Gastroesophageal sphincter (tissue), 4 donors: ENCODE results near the gene MVK. TPM values are rescaled to one million over a fixed set of nuclear protein-coding genes. Genes with fewer than 3 reads are reported as not detected.

Experiments
- ATAC-seq: fragments of 150-250 bp; one replicate; pipeline ENCODE4 v1.9.1; 2016; ENCODE audit warnings: mild to moderate bottlenecking, moderate library complexity
- H3K27ac ChIP-seq, 4 donors: fragments of 200-600 bp; sonication (generic) in 3 of 4; 1 replicate in 3 of 4; 2 replicates in 1 of 4; pipeline ENCODE4 v1.5.1; 2016 to 2019
- H3K27me3 ChIP-seq: fragments of 200-600 bp; sonication (generic); one replicate; pipeline ENCODE4 v1.5.1; 2019
- H3K36me3 ChIP-seq, 2 donors: fragments of 200-600 bp; sonication (generic); one replicate each; pipeline ENCODE4 v1.5.1; 2019; ENCODE audit warnings: control low read depth in 1 of 2
- H3K4me1 ChIP-seq, 3 donors: fragments of 200-600 bp; sonication (generic); 1 replicate in 2 of 3; 2 replicates in 1 of 3; pipeline ENCODE4 v1.5.1; 2016 to 2019; ENCODE audit warnings: control low read depth in 2 of 3
- H3K4me3 ChIP-seq, 2 donors: fragments of 200-600 bp; sonication (generic); one replicate each; pipeline ENCODE4 v1.5.1; 2019; ENCODE audit warnings: mild to moderate bottlenecking in 1 of 2, moderate library complexity in 1 of 2
- H3K9me3 ChIP-seq, 3 donors: fragments of 200-600 bp; sonication (generic); one replicate each; pipeline ENCODE4 v1.5.1; 2017 to 2019; ENCODE audit warnings: control low read depth in 2 of 3
- EP300 ChIP-seq: sonication (generic); formaldehyde crosslinking; IDR thresholded peaks from one replicate; pipeline ENCODE4 v1.6.1; 2017; ENCODE audit warnings: antibody characterized with exemption, mild to moderate bottlenecking
- POLR2A ChIP-seq, 2 donors: fragments of 450-650 bp; IDR thresholded peaks; one replicate each; pipeline ENCODE4 v1.6.1; 2017; ENCODE audit warnings: antibody characterized with exemption in 2 of 2, mild to moderate bottlenecking in 2 of 2, moderate library complexity in 1 of 2
- POLR2AphosphoS5 ChIP-seq: sonication (generic); formaldehyde crosslinking; IDR thresholded peaks from one replicate; pipeline ENCODE4 v1.6.1; 2017; ENCODE audit warnings: antibody characterized with exemption
- WGBS, 2 donors: methylation state at CpG; one replicate each; pipeline ENCODE4 v1.1.5; 2018; ENCODE audit warnings: low coverage in 1 of 2; 5-methylcytosine and 5-hydroxymethylcytosine counted together
- total RNA-seq, 4 donors: library from RNA; depleted of rRNA; stranded (reverse); fragments of >200 nt; gene quantifications; one replicate each; pipeline ENCODE4 v1.1.0, GENCODE V29; 2016
- TF ChIP-seq, protein P1 (sequence below), 4 experiments: fragments of 200-600 bp in 2 of 4; fragments of 450-650 bp in 2 of 4; sonication (generic) in 1 of 4; IDR thresholded peaks; one replicate each; pipeline ENCODE4 v1.5.1; 2017 to 2019; ENCODE audit warnings: antibody characterized with exemption in 4 of 4, mild to moderate bottlenecking in 2 of 4, moderate library complexity in 2 of 4

The MVK gene
- total RNA-seq, 4 donors from 2014 or later, result 6.2 to 18.2 (median 10.4) TPM

DNA sequence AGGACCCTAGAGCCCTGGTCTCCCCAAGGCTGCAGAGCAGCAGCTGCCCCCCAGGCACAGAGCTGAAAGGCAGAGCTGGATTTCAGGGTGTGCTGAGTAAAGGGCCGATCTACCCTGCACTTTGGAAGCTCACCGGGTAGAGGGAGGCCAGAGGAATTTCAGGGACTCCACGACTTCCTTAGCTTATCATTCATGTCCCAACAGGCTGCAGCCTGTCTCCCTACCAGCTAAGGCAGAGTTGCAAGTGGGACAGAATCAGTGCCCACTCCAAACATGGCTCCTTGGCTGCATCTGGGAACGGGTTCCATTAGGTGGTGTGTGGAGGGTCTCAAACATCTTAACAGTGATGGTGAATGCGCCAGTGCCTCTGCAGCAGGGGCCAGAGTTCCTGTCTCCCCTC lies 27.8 kb upstream of the MVK start:
- Histone ChIP-seq H3K9me3 (no peaks in the 10 kb centered on the region), H3K27me3 (peaks cover 44% of the 10 kb centered on the region), H3K4me3 (no peak overlapping the region), H3K4me1 (no peaks in the 10 kb centered on the region), H3K27ac (no peak overlapping the region), H3K36me3 (peaks cover 0 to under 1% of the 10 kb centered on the region in 2 donors)
- ATAC-seq, result no peak
- TF ChIP-seq EP300 (no peak), POLR2A (IDR thresholded peaks at IDR 0.05) (no peak), POLR2AphosphoS5 (no peak)
- TF ChIP-seq, protein P1, sequence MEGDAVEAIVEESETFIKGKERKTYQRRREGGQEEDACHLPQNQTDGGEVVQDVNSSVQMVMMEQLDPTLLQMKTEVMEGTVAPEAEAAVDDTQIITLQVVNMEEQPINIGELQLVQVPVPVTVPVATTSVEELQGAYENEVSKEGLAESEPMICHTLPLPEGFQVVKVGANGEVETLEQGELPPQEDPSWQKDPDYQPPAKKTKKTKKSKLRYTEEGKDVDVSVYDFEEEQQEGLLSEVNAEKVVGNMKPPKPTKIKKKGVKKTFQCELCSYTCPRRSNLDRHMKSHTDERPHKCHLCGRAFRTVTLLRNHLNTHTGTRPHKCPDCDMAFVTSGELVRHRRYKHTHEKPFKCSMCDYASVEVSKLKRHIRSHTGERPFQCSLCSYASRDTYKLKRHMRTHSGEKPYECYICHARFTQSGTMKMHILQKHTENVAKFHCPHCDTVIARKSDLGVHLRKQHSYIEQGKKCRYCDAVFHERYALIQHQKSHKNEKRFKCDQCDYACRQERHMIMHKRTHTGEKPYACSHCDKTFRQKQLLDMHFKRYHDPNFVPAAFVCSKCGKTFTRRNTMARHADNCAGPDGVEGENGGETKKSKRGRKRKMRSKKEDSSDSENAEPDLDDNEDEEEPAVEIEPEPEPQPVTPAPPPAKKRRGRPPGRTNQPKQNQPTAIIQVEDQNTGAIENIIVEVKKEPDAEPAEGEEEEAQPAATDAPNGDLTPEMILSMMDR (IDR thresholded peaks at IDR 0.05), result no peak
- 92% methylated on average over 2 of the region's 5 CpGs; no CpG with 5 or more reads in 1 of the 2 donors for WGBS, 2 donors

- no peaks in the 10 kb centered on the region for H3K9me3 ChIP-seq
- H3K4me3 ChIP-seq, result no peak overlapping the region
- no peak for ATAC-seq
- no peaks in the 10 kb centered on the region for H3K36me3 ChIP-seq
- no peak overlapping the region for H3K27ac ChIP-seq
- H3K27me3 ChIP-seq, result peaks cover 58% of the 10 kb centered on the region
- H3K4me1 ChIP-seq, result no peaks in the 10 kb centered on the region
- WGBS, 2 donors, result 86 to 91% methylated on average over 10 to 18 of the region's 18 CpGs
- TF ChIP-seq POLR2AphosphoS5, result no peak
- TF ChIP-seq, protein P1 (IDR thresholded peaks at IDR 0.05), result no peak
- no peak for TF ChIP-seq POLR2A (IDR thresholded peaks at IDR 0.05)
- no peak for TF ChIP-seq EP300
These were observed 26.3 kb upstream of the MVK start for GRCh38 chr12:109547286-109547685.

DNA sequence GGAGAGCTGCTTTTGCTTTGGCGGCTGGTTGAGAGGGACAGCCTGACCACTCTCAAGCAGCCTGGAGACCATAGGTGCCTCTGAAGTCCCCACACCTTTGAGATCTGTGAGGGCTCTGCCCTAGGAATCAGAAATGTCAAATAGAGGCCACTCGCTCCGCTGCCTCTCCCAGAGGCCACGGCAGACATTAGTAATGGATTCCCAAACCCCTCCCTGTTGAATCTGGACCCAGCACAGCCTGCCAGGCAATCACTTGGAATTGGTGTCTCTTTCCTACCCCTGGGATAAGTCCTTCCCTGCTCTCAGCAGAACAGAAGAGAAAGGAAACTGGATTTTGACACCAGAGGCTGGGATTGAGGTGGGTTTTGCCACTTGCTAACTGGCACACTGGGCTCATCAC lies 25.3 kb upstream of the MVK start:
- no peaks in the 10 kb centered on the region for H3K36me3 ChIP-seq
- no peaks in the 10 kb centered on the region for H3K9me3 ChIP-seq
- TF ChIP-seq POLR2AphosphoS5 (no peak), POLR2A (IDR thresholded peaks at IDR 0.05) (no peak), EP300 (no peak)
- TF ChIP-seq, protein P1 (IDR thresholded peaks at IDR 0.05), result no peak
- WGBS, 2 donors, result 49% methylated on average over 2 of the region's 4 CpGs; no CpG with 5 or more reads in 1 of the 2 donors
- H3K4me3 ChIP-seq, result no peak overlapping the region
- no peak overlapping the region for H3K27ac ChIP-seq
- peaks cover 67% of the 10 kb centered on the region for H3K27me3 ChIP-seq
- H3K4me1 ChIP-seq, result no peaks in the 10 kb centered on the region
- ATAC-seq, result no peak

DNA sequence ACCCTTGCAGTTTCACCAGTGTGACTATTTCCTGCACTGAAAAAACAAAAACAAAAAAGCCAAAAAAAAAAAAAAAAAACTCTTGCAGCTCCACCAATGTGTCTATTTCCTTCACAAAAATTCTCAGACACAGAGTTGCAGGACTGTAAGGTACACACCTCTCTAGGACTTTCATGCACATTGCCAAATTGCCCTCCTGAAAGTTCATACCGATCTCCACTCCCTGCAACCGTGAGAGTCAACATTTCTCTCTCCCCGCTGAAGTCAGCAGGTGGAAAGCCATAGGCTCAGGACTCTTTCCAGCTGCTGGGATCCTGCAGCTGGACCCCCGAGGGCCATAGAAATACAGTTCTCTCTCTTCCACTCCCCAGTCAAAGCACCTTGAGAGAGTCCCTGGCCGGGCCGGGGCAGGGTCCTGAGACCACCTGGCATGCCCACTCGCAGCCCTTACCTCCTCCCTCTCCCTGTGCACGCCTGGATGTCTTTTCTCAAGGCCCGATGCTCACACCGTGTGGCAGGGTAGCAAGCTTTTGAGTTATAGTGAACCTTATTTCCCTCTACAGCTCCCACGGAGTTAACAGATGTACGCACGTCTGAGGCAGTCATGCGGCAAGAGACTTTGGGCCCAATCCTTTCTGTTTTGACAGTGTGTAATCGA lies 23.9 kb upstream of the MVK start:
- no peaks in the 10 kb centered on the region for H3K9me3 ChIP-seq
- H3K27ac ChIP-seq, result no peak overlapping the region
- no peak overlapping the region for H3K4me3 ChIP-seq
- ATAC-seq, result no peak
- H3K4me1 ChIP-seq, result no peaks in the 10 kb centered on the region
- peaks cover 77% of the 10 kb centered on the region for H3K27me3 ChIP-seq
- WGBS, 2 donors, result 29 to 35% methylated on average over 5 to 7 of the region's 15 CpGs
- TF ChIP-seq EP300 (no peak), POLR2A (IDR thresholded peaks at IDR 0.05) (no peak), POLR2AphosphoS5 (no peak)
- TF ChIP-seq, protein P1 (IDR thresholded peaks at IDR 0.05), result no peak
- no peaks in the 10 kb centered on the region for H3K36me3 ChIP-seq

GRCh38 chr12:109550281-109550680 lies 23.3 kb upstream of the MVK start:
- Histone ChIP-seq H3K4me3 (no peak overlapping the region), H3K9me3 (no peaks in the 10 kb centered on the region), H3K36me3 (no peaks in the 10 kb centered on the region), H3K27me3 (peaks cover 77% of the 10 kb centered on the region), H3K27ac (no peak overlapping the region), H3K4me1 (no peaks in the 10 kb centered on the region)
- WGBS, 2 donors, result 37 to 49% methylated on average over 8 to 11 of the region's 12 CpGs
- ATAC-seq, result no peak
- no peak for TF ChIP-seq POLR2A (IDR thresholded peaks at IDR 0.05)
